ENCODE measurements around the gene TECPR2. TPM values are rescaled to one million over a fixed set of nuclear protein-coding genes. Genes with fewer than 3 reads are reported as not detected.

The TECPR2 gene
- total and polyA plus RNA-seq, 4 donors: 5.6 to 30.3 (median 19.5) TPM

DNA sequence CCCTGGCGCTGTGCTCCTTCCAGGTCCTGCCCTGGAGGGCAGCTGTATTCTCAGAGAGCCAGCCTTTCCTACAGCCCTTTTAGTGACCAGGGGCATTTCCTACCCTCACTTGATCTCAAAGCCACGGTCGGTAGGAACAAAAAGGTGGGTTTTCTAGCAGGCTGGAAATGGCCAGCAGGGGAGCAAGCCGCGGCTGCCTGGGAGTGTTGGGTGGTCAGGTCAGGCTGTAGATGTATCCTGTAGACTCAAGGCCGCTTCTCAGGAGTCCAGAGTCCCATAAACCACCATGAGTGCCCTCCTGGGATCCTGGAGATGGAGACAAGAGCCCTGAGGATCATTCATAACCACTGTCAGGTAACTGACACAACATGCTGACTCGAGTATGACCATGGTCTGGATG, 18.7 kb upstream of the TECPR2 start:
- WGBS, 2 donors: 88 to 94% methylated on average over 7 of the region's 7 CpGs
- Histone ChIP-seq H3K4me3 (no peak overlapping the region), H3K4me1 (ENCODE audit: control insufficient read depth in 5 of 5, insufficient read depth in 5 of 5, low read length in 5 of 5) (no peaks in the 10 kb centered on the region), H3K27ac (ENCODE audit: low read depth in 1 of 2, low read length in 1 of 2) (no peak overlapping the region), H3K36me3 (ENCODE audit: control insufficient read depth in 4 of 4, insufficient read depth in 4 of 4, low read length in 4 of 4) (peaks cover 15 to 42% (median 27%) of the 10 kb centered on the region in 4 donors), H3K9ac (ENCODE audit: insufficient read depth in 1 of 2, low read length in 2 of 2) (no peak overlapping the region), H3K27me3 (ENCODE audit: control insufficient read depth in 3 of 3, insufficient read depth in 3 of 3, low read length in 2 of 3) (no peaks in the 10 kb centered on the region), H3K9me3 (ENCODE audit: control insufficient read depth in 4 of 4, insufficient read depth in 3 of 4, low read length in 3 of 4) (no peaks in the 10 kb centered on the region)
- DNase-seq (no peak), ATAC-seq (ENCODE audit: insufficient read depth, low FRiP score) (no peak)
- TF ChIP-seq, protein P1, sequence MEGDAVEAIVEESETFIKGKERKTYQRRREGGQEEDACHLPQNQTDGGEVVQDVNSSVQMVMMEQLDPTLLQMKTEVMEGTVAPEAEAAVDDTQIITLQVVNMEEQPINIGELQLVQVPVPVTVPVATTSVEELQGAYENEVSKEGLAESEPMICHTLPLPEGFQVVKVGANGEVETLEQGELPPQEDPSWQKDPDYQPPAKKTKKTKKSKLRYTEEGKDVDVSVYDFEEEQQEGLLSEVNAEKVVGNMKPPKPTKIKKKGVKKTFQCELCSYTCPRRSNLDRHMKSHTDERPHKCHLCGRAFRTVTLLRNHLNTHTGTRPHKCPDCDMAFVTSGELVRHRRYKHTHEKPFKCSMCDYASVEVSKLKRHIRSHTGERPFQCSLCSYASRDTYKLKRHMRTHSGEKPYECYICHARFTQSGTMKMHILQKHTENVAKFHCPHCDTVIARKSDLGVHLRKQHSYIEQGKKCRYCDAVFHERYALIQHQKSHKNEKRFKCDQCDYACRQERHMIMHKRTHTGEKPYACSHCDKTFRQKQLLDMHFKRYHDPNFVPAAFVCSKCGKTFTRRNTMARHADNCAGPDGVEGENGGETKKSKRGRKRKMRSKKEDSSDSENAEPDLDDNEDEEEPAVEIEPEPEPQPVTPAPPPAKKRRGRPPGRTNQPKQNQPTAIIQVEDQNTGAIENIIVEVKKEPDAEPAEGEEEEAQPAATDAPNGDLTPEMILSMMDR (IDR thresholded peaks at IDR 0.05; ENCODE audit: control extremely low read depth, extremely low read depth): no peak

DNA sequence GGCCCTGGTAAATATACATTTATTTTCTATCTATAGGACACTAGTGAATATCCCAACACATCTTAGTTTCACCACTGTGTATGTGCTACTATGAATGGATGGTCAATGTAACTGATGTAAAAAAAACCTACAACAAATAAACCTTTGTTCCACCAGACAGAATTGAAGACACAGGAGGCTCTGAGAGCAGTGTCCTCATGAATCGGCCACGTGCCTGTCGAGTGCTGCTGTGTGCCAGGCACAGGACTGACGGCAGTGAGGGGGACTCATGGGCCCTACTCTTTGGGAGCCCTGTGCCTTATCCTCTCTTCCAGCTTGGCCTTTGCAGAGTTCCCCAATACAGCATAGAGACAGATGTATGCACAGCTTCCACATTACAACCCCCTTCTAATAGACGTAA, 18.3 kb upstream of the TECPR2 start:
- H3K27me3 ChIP-seq (ENCODE audit: control insufficient read depth in 3 of 3, insufficient read depth in 3 of 3, low read length in 2 of 3): no peaks in the 10 kb centered on the region
- peaks cover 16 to 41% (median 27%) of the 10 kb centered on the region in 4 donors for H3K36me3 ChIP-seq (ENCODE audit: control insufficient read depth in 4 of 4, insufficient read depth in 4 of 4, low read length in 4 of 4)
- 94 to 97% methylated on average over 5 of the region's 5 CpGs for WGBS, 2 donors
- H3K9ac ChIP-seq (ENCODE audit: insufficient read depth in 1 of 2, low read length in 2 of 2): no peak overlapping the region
- no peak overlapping the region for H3K27ac ChIP-seq (ENCODE audit: low read depth in 1 of 2, low read length in 1 of 2)
- TF ChIP-seq, protein P1 (IDR thresholded peaks at IDR 0.05; ENCODE audit: control extremely low read depth, extremely low read depth): no peak
- no peaks in the 10 kb centered on the region for H3K4me1 ChIP-seq (ENCODE audit: control insufficient read depth in 5 of 5, insufficient read depth in 5 of 5, low read length in 5 of 5)
- ATAC-seq (ENCODE audit: insufficient read depth, low FRiP score): no peak
- no peak for DNase-seq
- no peaks in the 10 kb centered on the region for H3K9me3 ChIP-seq (ENCODE audit: control insufficient read depth in 4 of 4, insufficient read depth in 3 of 4, low read length in 3 of 4)
- no peak overlapping the region for H3K4me3 ChIP-seq

DNA sequence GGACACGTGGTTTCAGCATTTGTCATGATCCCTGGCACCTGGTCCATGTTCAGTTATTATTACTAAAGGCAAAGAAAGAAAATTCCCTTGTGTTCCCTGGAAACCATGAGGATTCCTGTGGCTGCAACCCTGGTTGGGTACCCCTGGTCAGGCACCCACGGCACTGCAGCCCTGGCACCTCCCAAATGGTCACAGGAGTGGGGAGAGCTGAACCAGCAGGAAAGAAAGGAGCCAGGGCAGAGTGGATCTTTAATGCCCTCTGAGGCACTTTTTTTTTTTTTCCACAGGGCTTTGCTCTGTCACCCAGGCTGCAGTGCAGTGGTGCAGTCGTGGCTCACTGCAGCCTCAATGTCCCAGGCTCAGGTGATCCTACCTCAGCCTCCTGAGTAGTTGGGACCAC, 17.5 kb upstream of the TECPR2 start:
- H3K9me3 ChIP-seq (ENCODE audit: control insufficient read depth in 4 of 4, insufficient read depth in 3 of 4, low read length in 3 of 4): no peaks in the 10 kb centered on the region

More for the DNA sequence above, 17.5 kb upstream of the TECPR2 start:
- H3K4me1 ChIP-seq (ENCODE audit: control insufficient read depth in 5 of 5, insufficient read depth in 5 of 5, low read length in 5 of 5): no peaks in the 10 kb centered on the region
- no peak overlapping the region for H3K4me3 ChIP-seq
- H3K27me3 ChIP-seq (ENCODE audit: control insufficient read depth in 3 of 3, insufficient read depth in 3 of 3, low read length in 2 of 3): no peaks in the 10 kb centered on the region
- ATAC-seq (ENCODE audit: insufficient read depth, low FRiP score) (no peak), DNase-seq (no peak)
- 87 to 88% methylated on average over 3 of the region's 3 CpGs for WGBS, 2 donors
- TF ChIP-seq, protein P1 (IDR thresholded peaks at IDR 0.05; ENCODE audit: control extremely low read depth, extremely low read depth): no peak
- H3K36me3 ChIP-seq (ENCODE audit: control insufficient read depth in 4 of 4, insufficient read depth in 4 of 4, low read length in 4 of 4): peaks cover 20 to 41% (median 27%) of the 10 kb centered on the region in 4 donors
- no peak overlapping the region for H3K9ac ChIP-seq (ENCODE audit: insufficient read depth in 1 of 2, low read length in 2 of 2)
- H3K27ac ChIP-seq (ENCODE audit: low read depth in 1 of 2, low read length in 1 of 2): no peak overlapping the region

Measured in lung (tissue), 12 donors.